GM12801 (cell line): ENCODE measurements around the gene TEC.

Experiments
- CTCF ChIP-seq: IDR thresholded peaks from one replicate; pipeline ENCODE4 v1.5.1; 2011; ENCODE audit warnings: control low read depth; ENCODE audit not compliant: insufficient read length; ENCODE audit errors: extremely low read depth

The TEC gene

GRCh38 chr4:48157271-48157670 is 112.4 kb downstream of the TEC start:
- TF ChIP-seq CTCF = no peak

GRCh38 chr4:48156423-48156822 is 113.2 kb downstream of the TEC start:
- no peak for TF ChIP-seq CTCF

GRCh38 chr4:48153791-48154550 is 115.7 kb downstream of the TEC start:
- no peak for TF ChIP-seq CTCF

DNA sequence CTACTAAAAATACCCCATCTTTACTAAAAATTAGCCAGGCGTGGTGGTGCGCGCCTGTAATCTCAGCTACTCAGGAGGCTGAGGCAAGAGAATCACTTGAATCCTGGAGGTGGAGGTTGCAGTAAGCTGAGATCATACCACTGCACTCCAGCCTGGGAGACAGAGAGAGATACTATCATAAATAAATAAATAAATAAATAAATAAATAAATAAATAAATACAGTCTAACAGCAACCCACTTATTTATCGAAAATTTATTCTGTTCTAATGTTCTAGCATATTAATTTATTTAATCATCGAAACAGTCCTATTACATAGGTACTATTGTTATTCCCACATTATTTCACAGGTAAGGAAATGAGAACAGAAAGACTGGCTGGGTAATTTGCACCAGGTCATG is 117.4 kb downstream of the TEC start:
- TF ChIP-seq CTCF = no peak

DNA sequence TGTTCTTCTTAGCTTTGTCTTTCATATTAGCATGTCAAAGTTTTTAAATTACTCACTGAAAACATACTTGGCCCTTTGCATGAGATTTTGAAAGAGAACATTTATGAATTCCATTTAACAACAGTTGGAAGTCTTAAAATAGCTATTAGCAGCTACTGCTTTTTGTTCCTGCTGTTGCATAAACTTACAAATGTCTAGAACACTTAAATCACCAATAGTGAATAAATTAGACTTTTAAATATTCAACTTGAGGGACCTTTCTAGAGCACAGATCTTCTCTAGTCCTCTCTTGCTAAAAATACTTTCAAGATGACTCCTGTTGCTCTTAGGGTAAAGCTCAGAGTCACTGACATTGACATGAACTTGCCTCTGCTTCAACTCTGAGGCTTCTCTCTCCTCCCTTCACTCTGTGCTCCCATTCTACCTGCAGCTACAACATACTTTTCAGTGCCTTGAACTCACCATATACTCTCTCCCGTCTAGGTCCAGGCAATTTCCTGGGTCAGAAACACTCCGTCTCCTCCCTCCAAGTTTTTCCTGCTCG is 119.7 kb downstream of the TEC start:
- no peak for TF ChIP-seq CTCF

DNA sequence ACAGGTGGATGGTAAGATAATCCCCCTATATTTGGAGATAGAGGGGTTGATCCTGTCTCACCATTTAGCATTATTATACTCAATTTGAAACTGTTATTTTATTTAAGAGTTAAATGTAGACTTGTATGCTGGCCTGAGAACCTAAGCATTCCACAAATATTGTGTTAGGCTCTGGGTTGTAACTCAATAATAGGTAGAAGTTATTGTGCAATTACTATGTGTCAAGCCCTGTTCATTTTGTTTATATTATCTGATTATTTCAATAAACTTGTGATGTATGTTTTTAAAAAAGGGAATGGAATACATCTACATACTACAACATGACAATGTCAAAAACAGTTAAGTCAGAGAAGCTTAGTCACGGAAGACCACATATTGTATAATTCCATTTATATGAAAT is 122.0 kb downstream of the TEC start:
- TF ChIP-seq CTCF = no peak

DNA sequence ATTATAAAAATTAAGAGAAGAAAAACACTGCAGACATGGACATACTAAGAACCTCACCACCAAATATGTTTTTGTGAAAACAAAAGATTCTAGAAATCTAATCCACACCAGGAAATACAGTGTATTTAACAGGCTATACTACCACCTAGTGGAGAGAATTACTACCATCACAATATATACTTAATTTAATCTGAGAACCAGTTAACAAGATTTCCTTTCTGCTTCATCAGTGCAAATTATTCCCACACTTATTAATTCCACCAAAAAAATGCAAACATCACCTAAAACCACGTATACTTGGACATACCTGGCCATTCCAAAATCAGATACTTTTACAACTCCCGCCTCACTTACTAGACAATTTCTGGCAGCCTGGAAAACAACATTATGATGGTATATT is 128.6 kb downstream of the TEC start:
- no peak for TF ChIP-seq CTCF
